Thyroid gland (tissue), 4 donors: ENCODE measurements around the gene ISX. TPM values are rescaled to one million over a fixed set of nuclear protein-coding genes. Genes with fewer than 3 reads are reported as not detected.

Experiments used
- DNase-seq, 2 donors: peaks; one replicate each; pipeline ENCODE4 v3.0.0-alpha.2; 2019
- H3K27ac ChIP-seq, 3 donors: fragments of 200-600 bp; sonication (generic); 1 replicate in 2 of 3; 2 replicates in 1 of 3; pipeline ENCODE4 v1.5.1; 2016 to 2019; ENCODE audit warnings: mild to moderate bottlenecking in 1 of 3, moderate library complexity in 1 of 3
- H3K27me3 ChIP-seq: fragments of 200-600 bp; sonication (generic); one replicate; pipeline ENCODE4 v1.5.1; 2019
- H3K36me3 ChIP-seq, 2 donors: fragments of 200-600 bp; sonication (generic); one replicate each; pipeline ENCODE4 v1.5.1; 2016 to 2019
- H3K4me1 ChIP-seq, 2 donors: fragments of 200-600 bp; sonication (generic); one replicate each; pipeline ENCODE4 v1.5.1; 2017 to 2019
- H3K4me3 ChIP-seq, 3 donors: fragments of 200-600 bp; sonication (generic); replicated peaks in 1 of 3; 1 replicate in 2 of 3; 2 replicates in 1 of 3; pipeline ENCODE4 v1.5.1; 2016; ENCODE audit warnings: mild to moderate bottlenecking in 1 of 3
- H3K9me3 ChIP-seq: fragments of 200-600 bp; sonication (generic); one replicate; pipeline ENCODE4 v1.5.1; 2017
- CTCF ChIP-seq, 6 experiments: fragments of 200-600 bp in 3 of 6; fragments of 450-650 bp in 3 of 6; sonication (generic) in 3 of 6; IDR thresholded peaks; one replicate each; pipeline ENCODE4 v1.5.1; 2016 to 2019; ENCODE audit warnings: antibody characterized with exemption in 6 of 6, mild to moderate bottlenecking in 2 of 6, inconsistent platforms in 1 of 6, moderate library complexity in 1 of 6
- POLR2A ChIP-seq, 2 donors: fragments of 450-650 bp; IDR thresholded peaks; one replicate each; pipeline ENCODE4 v1.6.1; 2017; ENCODE audit warnings: antibody characterized with exemption in 2 of 2, mild to moderate bottlenecking in 2 of 2, moderate library complexity in 1 of 2
- WGBS, 2 donors: methylation state at CpG; one replicate each; pipeline ENCODE4 v1.1.5; 2017; 5-methylcytosine and 5-hydroxymethylcytosine counted together
- intact Hi-C: fragments of 100-400 bp; cut with DNase I; formaldehyde crosslinking; loops from one replicate; pipeline ENCODE4 v1.15.1; 2023
- total RNA-seq, 4 donors: library from RNA; depleted of rRNA; stranded (reverse); fragments of >200 nt; gene quantifications; one replicate each; pipeline ENCODE4 v1.2.3, GENCODE V29; 2016

ISX gene
- total RNA-seq, 4 donors from 2014 or later, result not detected

GRCh38 chr22:35057155-35057554 lies 8.8 kb upstream of the ISX start:
- no peak overlapping the region for H3K27ac ChIP-seq

DNA sequence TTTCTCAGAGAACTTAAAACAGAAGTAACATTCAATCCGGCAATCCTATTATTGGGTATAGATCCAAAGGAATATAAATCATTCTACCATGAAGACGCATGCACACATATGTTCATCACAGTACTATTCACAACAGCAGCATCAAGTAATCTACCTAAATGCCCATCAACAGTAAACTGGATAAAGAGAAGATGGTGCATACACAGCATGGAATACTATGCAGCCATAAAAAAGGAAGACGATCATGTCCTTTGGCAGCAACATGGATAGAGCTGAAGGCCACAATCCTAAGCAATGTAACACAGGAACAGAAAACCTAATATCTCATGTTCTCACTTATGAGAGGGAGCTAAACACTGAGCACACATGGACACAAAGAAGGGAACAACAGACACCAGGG lies 6.3 kb upstream of the ISX start:
- intact Hi-C loops, result no loop called here
- H3K27ac ChIP-seq, result no peak overlapping the region

More at GRCh38 chr22:35057155-35057554, 8.8 kb upstream of the ISX start:
- no peak overlapping the region for H3K4me3 ChIP-seq
- no peaks in the 10 kb centered on the region for H3K27me3 ChIP-seq
- H3K4me1 ChIP-seq, result no peaks in the 10 kb centered on the region
- no peaks in the 10 kb centered on the region for H3K9me3 ChIP-seq
- no peak for DNase-seq
- no peaks in the 10 kb centered on the region for H3K36me3 ChIP-seq
- no peak for TF ChIP-seq POLR2A (IDR thresholded peaks at IDR 0.05)
- TF ChIP-seq CTCF (IDR thresholded peaks at IDR 0.05), result no peak
- intact Hi-C loops, result no loop called here
- 95 to 100% methylated on average over 1 of the region's 1 CpG for WGBS, 2 donors

GRCh38 chr22:35064664-35065063 lies 1.3 kb upstream of the ISX start:
- Histone ChIP-seq H3K27ac (no peak overlapping the region), H3K4me3 (no peak overlapping the region), H3K4me1 (no peaks in the 10 kb centered on the region), H3K9me3 (no peaks in the 10 kb centered on the region), H3K27me3 (no peaks in the 10 kb centered on the region), H3K36me3 (no peaks in the 10 kb centered on the region)
- intact Hi-C loops, result no loop called here
- WGBS, 2 donors, result 79 to 89% methylated on average over 1 of the region's 1 CpG
- DNase-seq, result no peak
- TF ChIP-seq POLR2A (IDR thresholded peaks at IDR 0.05) (no peak), CTCF (IDR thresholded peaks at IDR 0.05) (no peak)

More for the DNA sequence above, 6.3 kb upstream of the ISX start:
- Histone ChIP-seq H3K4me3 (no peak overlapping the region), H3K36me3 (no peaks in the 10 kb centered on the region), H3K9me3 (no peaks in the 10 kb centered on the region), H3K4me1 (no peaks in the 10 kb centered on the region), H3K27me3 (no peaks in the 10 kb centered on the region)
- TF ChIP-seq POLR2A (IDR thresholded peaks at IDR 0.05) (no peak), CTCF (IDR thresholded peaks at IDR 0.05) (no peak)
- no peak for DNase-seq
- 78 to 95% methylated on average over 3 of the region's 3 CpGs for WGBS, 2 donors

- Histone ChIP-seq H3K36me3 (no peaks in the 10 kb centered on the region), H3K9me3 (no peaks in the 10 kb centered on the region), H3K4me3 (no peak overlapping the region), H3K4me1 (no peaks in the 10 kb centered on the region), H3K27me3 (no peaks in the 10 kb centered on the region), H3K27ac (no peak overlapping the region)
- intact Hi-C loops, result no loop called here
- 46% methylated on average over 1 of the region's 1 CpG for WGBS, 2 donors
- TF ChIP-seq CTCF (IDR thresholded peaks at IDR 0.05) (no peak), POLR2A (IDR thresholded peaks at IDR 0.05) (no peak)
- DNase-seq, result no peak
Observed at GRCh38 chr22:35065183-35065582, 775 bp upstream of the ISX start.

DNA sequence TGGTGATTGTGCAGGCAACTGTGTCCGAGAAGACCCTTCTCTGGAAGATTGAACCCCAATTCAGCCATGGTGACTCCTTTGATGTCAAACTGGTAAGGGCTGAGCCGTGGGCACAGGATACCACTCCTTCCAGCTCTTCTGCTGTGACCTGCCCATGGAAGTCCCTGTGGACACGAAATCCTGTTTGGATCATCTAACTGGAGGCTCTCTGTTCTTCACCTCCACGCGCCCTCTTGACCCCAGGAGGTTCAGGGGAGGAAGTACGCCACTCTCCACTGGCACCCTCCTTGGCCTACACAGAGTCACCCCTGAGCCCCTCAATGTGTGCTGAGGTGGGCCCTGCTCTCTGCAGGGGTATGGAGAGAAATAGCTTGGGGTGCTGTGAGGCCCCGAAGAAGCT lies 810 bp downstream of the ISX start:
- TF ChIP-seq CTCF (IDR thresholded peaks at IDR 0.05) (no peak), POLR2A (IDR thresholded peaks at IDR 0.05) (no peak)
- no peak overlapping the region for H3K4me3 ChIP-seq
- no peaks in the 10 kb centered on the region for H3K4me1 ChIP-seq
- no peaks in the 10 kb centered on the region for H3K36me3 ChIP-seq
- intact Hi-C loops, result no loop called here
- WGBS, 2 donors, result 81 to 86% methylated on average over 7 of the region's 7 CpGs
- no peak overlapping the region for H3K27ac ChIP-seq
- no peak for DNase-seq
- no peaks in the 10 kb centered on the region for H3K27me3 ChIP-seq
- no peaks in the 10 kb centered on the region for H3K9me3 ChIP-seq
